Chondrocyte (in vitro differentiated cells): Measurements from ENCODE around the gene TSPAN18. TPM values are rescaled to one million over a fixed set of nuclear protein-coding genes. Genes with fewer than 3 reads are reported as not detected.

ENCODE experiments used
- DNase-seq: peaks from one replicate; pipeline ENCODE4 v3.0.0; 2021; ENCODE audit warnings: mixed read lengths, low spot score
- H3K27ac Mint-ChIP-seq: one replicate; pipeline ENCODE4 v1.8.0; 2021; ENCODE audit warnings: mild to moderate bottlenecking, moderate library complexity, mixed read lengths; ENCODE audit not compliant: unreplicated experiment
- H3K27me3 Mint-ChIP-seq: 2 replicates; pipeline ENCODE4 v1.8.0; 2021; ENCODE audit warnings: low read depth, mixed read lengths
- H3K36me3 Mint-ChIP-seq: 2 replicates; pipeline ENCODE4 v1.8.0; 2021; ENCODE audit warnings: low read depth, mixed read lengths
- H3K4me1 Mint-ChIP-seq: 2 replicates; pipeline ENCODE4 v1.8.0; 2021; ENCODE audit warnings: low read depth, mild to moderate bottlenecking, mixed read lengths
- H3K4me3 Mint-ChIP-seq: one replicate; pipeline ENCODE4 v1.8.0; 2021; ENCODE audit warnings: mild to moderate bottlenecking, moderate library complexity, mixed read lengths; ENCODE audit not compliant: unreplicated experiment
- H3K9me3 Mint-ChIP-seq: 2 replicates; pipeline ENCODE4 v1.8.0; 2021; ENCODE audit warnings: low read depth, mixed read lengths
- total RNA-seq: library from RNA; stranded (reverse); gene quantifications from 3 replicates; pipeline ENCODE4 v1.2.1, GENCODE V29; 2021
- TF ChIP-seq, protein P1 (sequence below): fragments of 200-600 bp; sonication (generic); IDR thresholded peaks from 2 replicates; pipeline ENCODE4 v1.5.0; 2021; ENCODE audit warnings: antibody characterized with exemption, mild to moderate bottlenecking, moderate library complexity

The TSPAN18 gene
- total RNA-seq, 1 donor from 2014 or later = 4.0 TPM

DNA sequence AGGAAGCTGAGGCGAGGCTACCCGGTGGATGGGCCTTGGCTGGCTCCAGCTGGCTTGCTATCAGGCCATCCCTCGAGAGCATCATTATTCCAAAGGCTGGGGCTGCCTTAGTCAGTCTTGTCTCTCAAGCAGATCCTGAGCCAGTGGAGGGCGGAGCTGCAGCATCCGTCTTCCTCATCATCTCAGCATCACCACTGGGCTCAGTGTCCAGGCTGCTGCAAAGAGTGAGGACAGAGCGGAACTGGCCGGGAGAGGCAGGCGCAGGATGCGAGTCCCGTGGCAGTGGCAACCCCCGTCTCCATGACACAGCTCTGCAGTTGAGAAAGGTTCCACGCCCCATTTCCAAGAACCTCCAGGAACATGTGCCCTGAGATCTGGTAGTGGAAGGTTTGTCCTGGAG is 219.5 kb downstream of the TSPAN18 start:
- H3K9me3 Mint-ChIP-seq = no peaks in the 10 kb centered on the region
- H3K27me3 Mint-ChIP-seq = no peaks in the 10 kb centered on the region
- H3K4me1 Mint-ChIP-seq = peaks cover 34% of the 10 kb centered on the region
- H3K36me3 Mint-ChIP-seq = peaks cover 2% of the 10 kb centered on the region
- H3K4me3 Mint-ChIP-seq = no peak overlapping the region
- no peak for DNase-seq
- TF ChIP-seq, protein P1, sequence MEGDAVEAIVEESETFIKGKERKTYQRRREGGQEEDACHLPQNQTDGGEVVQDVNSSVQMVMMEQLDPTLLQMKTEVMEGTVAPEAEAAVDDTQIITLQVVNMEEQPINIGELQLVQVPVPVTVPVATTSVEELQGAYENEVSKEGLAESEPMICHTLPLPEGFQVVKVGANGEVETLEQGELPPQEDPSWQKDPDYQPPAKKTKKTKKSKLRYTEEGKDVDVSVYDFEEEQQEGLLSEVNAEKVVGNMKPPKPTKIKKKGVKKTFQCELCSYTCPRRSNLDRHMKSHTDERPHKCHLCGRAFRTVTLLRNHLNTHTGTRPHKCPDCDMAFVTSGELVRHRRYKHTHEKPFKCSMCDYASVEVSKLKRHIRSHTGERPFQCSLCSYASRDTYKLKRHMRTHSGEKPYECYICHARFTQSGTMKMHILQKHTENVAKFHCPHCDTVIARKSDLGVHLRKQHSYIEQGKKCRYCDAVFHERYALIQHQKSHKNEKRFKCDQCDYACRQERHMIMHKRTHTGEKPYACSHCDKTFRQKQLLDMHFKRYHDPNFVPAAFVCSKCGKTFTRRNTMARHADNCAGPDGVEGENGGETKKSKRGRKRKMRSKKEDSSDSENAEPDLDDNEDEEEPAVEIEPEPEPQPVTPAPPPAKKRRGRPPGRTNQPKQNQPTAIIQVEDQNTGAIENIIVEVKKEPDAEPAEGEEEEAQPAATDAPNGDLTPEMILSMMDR = no peak
- H3K27ac Mint-ChIP-seq = peak overlapping the region; percentile 27

DNA sequence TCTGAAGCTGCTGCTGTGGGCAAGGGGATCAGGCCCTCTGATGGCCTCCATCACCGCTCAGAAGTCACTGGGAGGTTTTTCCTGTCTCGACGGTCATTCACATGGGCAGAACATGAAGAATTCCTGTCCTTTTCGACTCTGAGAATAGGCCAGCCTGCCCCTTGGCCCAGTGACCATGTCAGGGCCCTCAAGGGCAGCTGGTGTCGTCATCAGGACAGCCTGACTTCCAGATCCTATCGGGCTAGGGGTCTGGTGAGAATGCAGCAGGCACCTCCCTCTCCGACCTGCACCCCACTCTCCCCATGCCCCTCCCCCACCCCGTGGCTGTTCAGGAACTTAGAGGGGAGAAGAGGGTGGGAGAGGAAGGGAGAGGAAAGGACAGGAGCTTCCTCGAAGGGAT is 220.4 kb downstream of the TSPAN18 start:
- no peak overlapping the region for H3K4me3 Mint-ChIP-seq
- H3K4me1 Mint-ChIP-seq = peaks cover 30% of the 10 kb centered on the region
- no peak for DNase-seq
- H3K9me3 Mint-ChIP-seq = no peaks in the 10 kb centered on the region
- H3K27me3 Mint-ChIP-seq = no peaks in the 10 kb centered on the region
- peaks cover 2% of the 10 kb centered on the region for H3K36me3 Mint-ChIP-seq
- TF ChIP-seq, protein P1 = no peak
- no peak overlapping the region for H3K27ac Mint-ChIP-seq

DNA sequence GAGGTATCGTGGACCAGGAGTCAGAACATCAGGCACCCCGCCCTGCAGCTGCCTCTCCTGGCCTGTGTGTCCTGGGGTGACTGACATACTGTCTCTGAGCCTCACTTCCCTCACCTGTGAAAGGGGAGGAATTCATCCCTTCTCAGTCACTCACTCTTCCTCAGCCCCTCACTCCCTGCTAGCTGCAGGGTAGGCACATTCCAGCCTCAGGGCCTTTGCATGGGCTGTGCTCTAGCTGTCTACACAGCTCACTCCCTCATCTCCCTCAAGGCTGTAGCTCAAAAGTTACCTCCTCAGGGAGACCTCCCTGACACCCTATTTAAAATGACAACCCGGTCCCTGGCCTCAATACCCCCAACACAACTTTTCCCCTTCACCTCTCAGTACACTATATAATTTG is 221.4 kb downstream of the TSPAN18 start:
- no peak overlapping the region for H3K27ac Mint-ChIP-seq
- H3K36me3 Mint-ChIP-seq = peaks cover 2% of the 10 kb centered on the region
- no peak for DNase-seq
- H3K4me3 Mint-ChIP-seq = no peak overlapping the region
- peaks cover 28% of the 10 kb centered on the region for H3K4me1 Mint-ChIP-seq
- no peaks in the 10 kb centered on the region for H3K27me3 Mint-ChIP-seq
- TF ChIP-seq, protein P1 = no peak
- no peaks in the 10 kb centered on the region for H3K9me3 Mint-ChIP-seq

DNA sequence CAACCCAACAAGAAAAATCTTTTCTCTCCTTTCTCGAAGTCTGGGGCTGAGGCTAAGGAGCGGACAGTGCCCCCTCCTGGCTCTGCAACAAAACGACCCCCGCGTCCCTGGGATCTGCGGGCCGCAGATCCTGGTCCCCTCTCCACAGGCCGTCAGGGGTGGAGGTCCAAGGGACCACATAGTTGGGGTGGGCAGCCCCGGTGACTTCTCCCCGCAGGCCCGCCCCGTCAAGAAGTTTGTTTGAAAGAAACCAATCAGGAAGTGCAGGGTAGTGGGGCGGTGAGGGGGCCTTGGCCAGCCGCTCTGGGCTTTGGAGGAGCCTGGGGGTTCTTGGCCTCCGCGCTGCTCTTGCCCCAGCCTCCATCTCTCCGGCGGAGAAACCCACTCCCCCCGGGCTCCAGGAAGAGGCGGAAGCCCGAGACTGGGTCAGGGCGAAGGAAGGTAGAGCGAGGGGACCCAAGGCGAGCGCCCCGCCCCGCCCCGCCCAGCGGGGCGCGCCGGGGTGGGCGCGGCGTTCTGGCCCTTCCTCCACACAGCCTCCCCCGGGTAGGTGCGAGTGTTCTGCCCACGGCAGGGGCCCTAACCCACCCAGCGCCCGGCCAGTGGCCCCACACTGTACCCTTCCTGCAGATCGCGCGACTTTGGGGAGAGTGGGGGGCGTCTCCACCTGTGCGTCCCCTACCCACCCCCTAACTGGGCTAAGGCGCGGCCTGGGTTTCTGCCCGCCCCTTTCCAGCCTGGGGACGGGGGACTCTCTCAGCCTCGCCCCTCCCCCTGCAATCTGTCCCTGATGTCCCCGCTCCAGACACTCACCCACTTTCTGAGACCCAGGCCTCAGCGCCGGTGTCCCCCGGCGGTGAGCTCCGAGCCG is 222.6 kb downstream of the TSPAN18 start:
- Mint-ChIP-seq H3K36me3 (peaks cover 2% of the 10 kb centered on the region), H3K4me3 (peak overlapping the region; percentile 86), H3K9me3 (no peaks in the 10 kb centered on the region), H3K27ac (no peak overlapping the region), H3K4me1 (peaks cover 21% of the 10 kb centered on the region), H3K27me3 (no peaks in the 10 kb centered on the region)
- DNase-seq = no peak
- TF ChIP-seq, protein P1 = peak; percentile 84

DNA sequence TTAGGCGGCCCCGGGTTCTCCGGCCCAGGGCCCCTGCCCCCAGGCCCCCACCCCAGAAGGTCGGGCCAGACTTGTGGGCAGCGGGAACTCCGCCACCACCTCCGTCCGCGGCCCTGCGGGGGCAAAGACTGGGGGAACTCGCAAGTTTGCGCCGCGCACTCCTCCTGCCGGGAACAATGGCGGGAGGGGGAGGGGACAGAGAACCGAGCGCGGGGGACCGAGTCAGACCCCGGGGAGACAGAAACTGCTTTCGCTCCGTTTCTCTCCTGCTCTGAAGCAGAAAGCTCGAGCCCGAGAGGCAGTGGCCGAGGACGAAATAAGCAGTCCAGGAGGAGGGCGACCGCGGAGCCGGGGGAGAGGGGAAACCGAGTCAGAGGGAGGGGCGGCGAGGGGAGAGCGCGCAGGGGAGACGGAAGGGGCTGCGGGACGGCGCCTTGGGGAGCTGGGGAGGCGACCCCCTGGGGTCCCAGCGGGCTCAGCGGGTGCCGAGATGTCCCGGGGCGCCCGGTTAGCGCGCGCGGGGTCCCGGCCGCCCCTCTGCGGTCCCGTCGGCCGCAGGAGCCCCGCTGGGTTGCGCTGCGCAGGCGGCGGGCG is 223.4 kb downstream of the TSPAN18 start:
- H3K4me1 Mint-ChIP-seq = peaks cover 28% of the 10 kb centered on the region
- no peak for DNase-seq
- H3K27me3 Mint-ChIP-seq = no peaks in the 10 kb centered on the region
- H3K9me3 Mint-ChIP-seq = no peaks in the 10 kb centered on the region
- H3K4me3 Mint-ChIP-seq = peak overlapping the region; percentile 86
- H3K36me3 Mint-ChIP-seq = peaks cover 2% of the 10 kb centered on the region
- TF ChIP-seq, protein P1 = no peak
- no peak overlapping the region for H3K27ac Mint-ChIP-seq
